Measurements from ENCODE around the gene ZNRF4.

- TF ChIP-seq GABPA (IDR thresholded peaks at IDR 0.05; ENCODE audit: borderline replicate concordance, insufficient read depth, low read length) (no peak), JUN (IDR thresholded peaks at IDR 0.05; ENCODE audit: low read depth, low read length) (no peak), TAF1 (IDR thresholded peaks at IDR 0.05; ENCODE audit: low read depth, low read length) (no peak), ASH2L (IDR thresholded peaks at IDR 0.05; ENCODE audit: low read length) (no peak), POLR2A (IDR thresholded peaks at IDR 0.05; ENCODE audit: control extremely low read depth in 1 of 2, low read depth in 2 of 2, low read length in 2 of 2) (no peak), PHF8 (conservative IDR thresholded peaks at IDR 0.05; ENCODE audit: low read depth, low read length) (no peak), SP2 (IDR thresholded peaks at IDR 0.05; ENCODE audit: low read length) (no peak), TBP (IDR thresholded peaks at IDR 0.05; ENCODE audit: low read depth, low read length) (no peak), TAF7 (optimal IDR thresholded peaks at IDR 0.05; ENCODE audit: borderline replicate concordance, low read depth, low read length) (no peak), EZH2 (IDR thresholded peaks at IDR 0.05; ENCODE audit: low read depth, low read length, severe bottlenecking) (no peak), MAX (IDR thresholded peaks at IDR 0.05) (no peak)
- TF ChIP-seq, protein P1, sequence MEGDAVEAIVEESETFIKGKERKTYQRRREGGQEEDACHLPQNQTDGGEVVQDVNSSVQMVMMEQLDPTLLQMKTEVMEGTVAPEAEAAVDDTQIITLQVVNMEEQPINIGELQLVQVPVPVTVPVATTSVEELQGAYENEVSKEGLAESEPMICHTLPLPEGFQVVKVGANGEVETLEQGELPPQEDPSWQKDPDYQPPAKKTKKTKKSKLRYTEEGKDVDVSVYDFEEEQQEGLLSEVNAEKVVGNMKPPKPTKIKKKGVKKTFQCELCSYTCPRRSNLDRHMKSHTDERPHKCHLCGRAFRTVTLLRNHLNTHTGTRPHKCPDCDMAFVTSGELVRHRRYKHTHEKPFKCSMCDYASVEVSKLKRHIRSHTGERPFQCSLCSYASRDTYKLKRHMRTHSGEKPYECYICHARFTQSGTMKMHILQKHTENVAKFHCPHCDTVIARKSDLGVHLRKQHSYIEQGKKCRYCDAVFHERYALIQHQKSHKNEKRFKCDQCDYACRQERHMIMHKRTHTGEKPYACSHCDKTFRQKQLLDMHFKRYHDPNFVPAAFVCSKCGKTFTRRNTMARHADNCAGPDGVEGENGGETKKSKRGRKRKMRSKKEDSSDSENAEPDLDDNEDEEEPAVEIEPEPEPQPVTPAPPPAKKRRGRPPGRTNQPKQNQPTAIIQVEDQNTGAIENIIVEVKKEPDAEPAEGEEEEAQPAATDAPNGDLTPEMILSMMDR (IDR thresholded peaks at IDR 0.05; ENCODE audit: control extremely low read depth in 1 of 3, insufficient read depth in 1 of 3, low read depth in 1 of 3, low read length in 3 of 3), result no peak
- TF ChIP-seq, protein P2, sequence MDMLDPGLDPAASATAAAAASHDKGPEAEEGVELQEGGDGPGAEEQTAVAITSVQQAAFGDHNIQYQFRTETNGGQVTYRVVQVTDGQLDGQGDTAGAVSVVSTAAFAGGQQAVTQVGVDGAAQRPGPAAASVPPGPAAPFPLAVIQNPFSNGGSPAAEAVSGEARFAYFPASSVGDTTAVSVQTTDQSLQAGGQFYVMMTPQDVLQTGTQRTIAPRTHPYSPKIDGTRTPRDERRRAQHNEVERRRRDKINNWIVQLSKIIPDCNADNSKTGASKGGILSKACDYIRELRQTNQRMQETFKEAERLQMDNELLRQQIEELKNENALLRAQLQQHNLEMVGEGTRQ (IDR thresholded peaks at IDR 0.05; ENCODE audit: low read length), result no peak
Observed at GRCh38 chr19:5494773-5495172, 39.6 kb downstream of the ZNRF4 start.
